ENCODE measurements around the gene ADAM19.
"Not testable (repeated sequence)": the region's sequence is repeated elsewhere in the genome, so short reads cannot be mapped to it uniquely, and the experiment has no call there.

Gene ADAM19

DNA sequence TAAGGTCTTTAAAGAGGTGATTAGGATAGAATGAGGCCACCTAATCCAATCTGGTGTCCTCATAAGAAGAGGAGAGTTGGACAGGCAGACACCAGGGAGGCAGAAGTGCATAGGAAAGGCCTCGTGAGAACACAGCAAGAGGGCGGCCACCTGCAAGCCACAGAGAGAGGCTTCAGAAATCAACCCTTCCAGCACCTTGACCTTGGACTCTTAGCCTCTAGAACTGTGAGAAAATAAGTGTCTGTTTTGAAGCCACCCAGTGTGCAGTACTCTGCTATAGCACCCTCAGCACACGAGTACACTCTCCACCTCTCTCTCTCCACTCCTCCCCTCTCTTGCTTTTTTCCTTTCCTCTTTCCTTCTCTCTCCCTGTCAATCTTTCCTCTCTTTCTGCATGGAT is 88.7 kb downstream of the ADAM19 start:
- no peak for DNase-seq

DNA sequence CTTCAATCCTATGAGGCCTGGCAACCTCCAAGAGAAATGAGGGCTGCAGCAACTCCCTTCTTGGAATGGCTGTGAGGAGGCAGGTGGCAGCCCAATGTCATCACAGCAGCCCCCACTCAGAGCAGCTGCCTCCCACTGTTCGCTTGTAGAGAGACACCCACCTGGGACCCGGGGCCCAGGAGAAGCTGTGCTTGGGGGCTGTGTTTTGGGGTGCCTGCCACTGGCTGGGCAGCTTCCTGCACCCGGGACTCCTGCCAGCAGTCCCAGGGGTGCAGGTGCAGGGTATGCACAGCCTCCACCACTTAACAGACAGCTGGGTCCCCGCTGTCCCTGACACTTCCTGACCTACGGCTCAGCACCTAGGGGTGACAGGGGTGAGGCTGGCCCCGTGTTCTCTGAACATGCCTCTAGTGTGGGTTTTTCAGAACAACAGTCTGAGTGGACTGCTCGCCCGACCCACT is 89.3 kb downstream of the ADAM19 start:
- no peak for DNase-seq

DNA sequence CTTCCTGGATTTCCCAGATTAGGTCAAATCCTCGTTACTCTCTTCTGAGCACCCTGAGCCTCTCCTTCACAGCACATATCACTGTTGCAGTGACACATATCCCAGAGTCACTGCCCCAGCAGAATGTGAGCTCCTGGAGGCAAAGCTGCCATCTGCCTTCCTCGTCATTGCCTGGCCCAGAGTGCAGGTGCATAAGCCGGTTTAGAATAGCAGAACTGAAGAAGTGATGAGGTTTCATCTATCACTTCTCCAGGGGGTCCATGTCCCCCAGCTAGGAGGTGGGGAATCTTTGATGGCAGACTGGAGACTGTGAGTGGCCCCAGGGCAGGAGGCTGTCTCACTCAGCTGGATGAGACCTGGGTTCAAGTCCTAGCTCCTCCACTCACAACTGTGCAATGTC is 89.8 kb downstream of the ADAM19 start:
- no peak for DNase-seq

DNA sequence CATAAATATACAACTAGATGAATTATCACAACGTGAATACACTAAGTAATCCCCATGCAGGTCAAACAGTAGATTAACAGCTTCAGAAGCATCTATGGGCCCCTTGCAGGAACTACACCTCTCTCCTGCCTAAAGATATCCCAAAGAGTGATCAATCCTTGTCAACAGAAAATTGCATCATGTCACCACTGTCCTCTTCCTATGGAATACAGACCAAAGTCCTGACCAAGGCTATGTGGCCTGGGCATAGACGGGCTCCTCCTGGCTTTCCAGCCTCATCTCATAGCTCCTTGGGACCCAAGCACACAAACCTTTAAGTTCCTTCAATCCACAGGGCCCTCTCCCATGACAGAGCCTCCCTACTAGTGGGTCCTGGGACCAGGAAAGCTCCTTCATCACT is 90.2 kb downstream of the ADAM19 start:
- DNase-seq: no peak

DNA sequence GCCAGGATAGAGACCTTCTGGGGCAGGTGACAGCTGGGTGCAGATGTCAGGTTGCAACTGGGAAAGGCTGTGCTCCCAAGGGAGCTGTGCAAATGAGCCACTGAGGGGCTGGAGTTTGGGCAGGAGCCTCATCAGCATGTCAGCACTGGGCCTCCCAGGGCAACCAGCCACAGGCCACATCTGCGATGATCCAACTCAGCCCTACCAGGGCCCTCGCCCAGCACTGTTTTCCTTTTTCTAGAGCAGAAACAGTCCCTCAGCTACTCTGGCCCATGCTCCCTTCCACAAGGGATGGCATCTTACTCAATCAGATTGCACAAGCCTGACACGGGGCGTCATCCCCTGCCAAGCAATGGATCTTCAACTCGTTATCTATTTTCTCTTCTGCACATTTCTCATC is 90.8 kb downstream of the ADAM19 start:
- peak in 6 of 56 donors; percentile 10 to 32 (median 21) for DNase-seq

DNA sequence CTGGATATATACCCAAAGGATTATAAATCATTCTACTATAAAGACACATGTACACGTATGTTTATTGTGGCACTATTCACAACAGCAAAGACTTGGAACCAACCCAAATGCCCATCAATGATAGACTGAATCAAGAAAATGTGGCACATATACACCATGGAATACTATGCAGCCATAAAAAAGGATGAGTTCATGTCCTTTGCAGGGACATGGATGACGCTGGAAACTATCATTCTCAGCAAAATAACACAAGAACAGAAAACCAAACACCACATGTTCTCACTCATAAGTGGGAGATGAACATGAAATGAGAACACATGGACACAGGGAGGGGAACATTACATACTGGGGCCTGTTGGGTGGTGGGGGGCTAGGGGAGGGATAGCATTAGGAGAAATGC is 92.9 kb downstream of the ADAM19 start:
- DNase-seq: not testable (repeated sequence)

DNA sequence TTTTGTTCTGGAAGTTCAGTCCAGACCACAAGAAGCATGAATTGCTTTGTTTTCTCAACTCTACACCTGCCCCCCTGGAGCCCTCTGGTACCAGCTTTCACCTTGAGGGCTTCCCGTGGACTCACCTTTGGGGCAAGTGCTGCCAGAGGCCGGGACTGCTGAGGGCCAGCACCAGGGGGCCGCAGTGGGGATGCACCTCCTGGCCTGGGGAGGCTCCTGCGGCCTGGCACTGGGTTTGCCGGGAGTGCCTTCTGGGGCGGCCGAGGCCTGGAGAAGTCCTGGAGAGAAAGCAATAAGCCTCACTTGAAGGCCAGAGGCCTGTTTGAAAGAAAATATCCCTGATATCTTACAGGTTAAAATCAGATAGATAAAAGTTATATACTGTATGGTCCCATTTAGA is 93.9 kb downstream of the ADAM19 start:
- no peak for DNase-seq

DNA sequence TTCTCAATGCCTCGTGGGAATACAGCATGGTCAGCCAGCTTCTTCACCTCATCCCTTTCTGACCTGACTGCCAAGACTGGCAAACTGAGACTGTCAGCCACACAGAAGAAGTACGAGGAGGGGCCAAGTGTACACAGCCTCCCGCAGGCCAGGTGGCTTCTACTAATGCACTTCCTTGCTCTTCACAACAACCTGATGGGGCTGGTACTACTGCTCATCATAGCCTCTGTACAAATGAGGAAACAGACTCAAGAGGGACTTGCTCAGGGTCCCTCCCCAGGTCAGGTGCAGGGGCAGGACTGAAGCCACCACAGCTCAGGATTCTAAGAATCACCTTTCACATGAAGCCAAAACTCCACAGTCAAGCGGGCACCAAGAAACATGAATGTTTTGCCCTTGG is 94.3 kb downstream of the ADAM19 start:
- DNase-seq: no peak

DNA sequence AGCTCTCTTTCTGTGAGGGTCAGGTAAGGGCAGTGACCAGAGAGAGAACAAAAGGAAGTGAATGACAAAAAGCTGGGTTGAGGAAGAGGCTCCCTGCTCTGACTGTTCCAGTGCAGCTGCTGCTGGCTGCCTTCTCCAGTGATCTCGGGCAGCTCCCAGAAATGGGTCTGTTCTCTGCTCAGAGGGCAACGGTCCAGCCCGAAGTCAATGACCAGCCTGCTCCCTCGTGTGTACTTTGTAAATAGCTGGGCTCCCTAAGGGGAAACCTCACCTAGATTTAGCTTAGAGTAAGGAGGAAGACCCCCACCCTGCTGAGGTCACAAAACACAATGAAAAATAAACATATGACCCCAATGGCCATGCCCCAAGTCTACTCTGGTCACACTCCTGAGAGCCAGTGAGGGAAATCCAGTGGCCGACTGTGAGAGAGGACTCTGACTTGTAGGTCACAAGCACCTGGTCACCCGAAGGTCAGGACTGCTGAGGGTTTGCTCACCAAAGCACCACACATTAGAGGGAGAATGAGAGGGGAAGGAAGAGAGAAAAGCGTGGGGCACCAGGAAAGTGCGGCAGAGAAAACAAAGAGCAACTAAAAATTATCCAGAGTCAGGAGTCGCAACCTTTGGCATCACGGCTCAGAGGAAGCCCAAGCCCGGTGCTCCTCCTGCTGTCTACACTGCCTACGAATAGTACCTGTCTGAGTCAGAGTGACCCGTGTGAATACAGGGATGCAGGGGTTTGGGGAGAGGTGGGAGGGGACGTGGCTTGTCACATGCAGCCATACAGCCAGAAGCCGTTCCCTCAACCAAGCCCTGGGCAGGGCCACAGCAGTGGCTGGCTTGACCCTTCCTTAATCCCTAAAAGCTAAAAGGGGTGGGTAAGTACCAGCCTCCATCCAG is 95.7 kb downstream of the ADAM19 start:
- DNase-seq: no peak

DNA sequence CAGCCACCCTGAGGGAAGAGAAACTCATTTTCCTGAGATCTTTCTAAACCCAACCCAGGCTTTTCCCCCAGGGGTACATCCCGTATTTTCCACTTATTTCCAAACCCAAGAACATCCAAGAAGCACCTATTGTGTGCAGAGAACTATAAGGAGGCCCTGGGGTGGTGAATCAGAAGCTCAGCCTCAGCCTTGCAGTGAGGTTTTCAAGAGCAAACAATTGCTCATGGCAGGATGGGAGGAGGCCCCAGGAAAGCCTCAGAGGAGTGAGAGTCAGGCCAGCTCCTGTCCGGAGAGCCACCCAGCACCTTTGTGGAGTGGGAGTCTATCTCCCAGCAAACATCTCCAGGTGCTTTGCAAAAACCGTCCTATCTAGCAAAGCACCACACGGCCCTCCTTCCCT is 96.4 kb downstream of the ADAM19 start:
- DNase-seq: no peak

DNA sequence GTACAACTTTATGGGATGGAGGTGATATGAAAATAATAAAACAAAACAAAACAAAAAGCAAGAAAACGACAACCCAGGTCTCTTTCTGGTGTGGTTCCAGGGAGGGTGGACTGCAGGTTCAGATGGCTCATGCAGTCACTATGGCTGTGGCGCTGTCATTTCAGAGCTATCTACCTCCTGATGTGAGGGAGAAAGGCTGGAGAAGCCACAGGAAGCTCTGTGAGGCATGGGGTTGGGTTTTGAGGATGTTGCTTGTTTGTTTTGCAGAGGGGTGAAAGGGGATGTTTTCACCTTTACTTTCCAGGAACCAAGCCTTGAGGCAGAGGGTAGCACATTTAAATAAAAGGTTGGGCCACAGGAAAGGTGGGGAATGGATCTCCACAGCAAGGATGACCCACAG is 96.8 kb downstream of the ADAM19 start:
- no peak for DNase-seq

DNA sequence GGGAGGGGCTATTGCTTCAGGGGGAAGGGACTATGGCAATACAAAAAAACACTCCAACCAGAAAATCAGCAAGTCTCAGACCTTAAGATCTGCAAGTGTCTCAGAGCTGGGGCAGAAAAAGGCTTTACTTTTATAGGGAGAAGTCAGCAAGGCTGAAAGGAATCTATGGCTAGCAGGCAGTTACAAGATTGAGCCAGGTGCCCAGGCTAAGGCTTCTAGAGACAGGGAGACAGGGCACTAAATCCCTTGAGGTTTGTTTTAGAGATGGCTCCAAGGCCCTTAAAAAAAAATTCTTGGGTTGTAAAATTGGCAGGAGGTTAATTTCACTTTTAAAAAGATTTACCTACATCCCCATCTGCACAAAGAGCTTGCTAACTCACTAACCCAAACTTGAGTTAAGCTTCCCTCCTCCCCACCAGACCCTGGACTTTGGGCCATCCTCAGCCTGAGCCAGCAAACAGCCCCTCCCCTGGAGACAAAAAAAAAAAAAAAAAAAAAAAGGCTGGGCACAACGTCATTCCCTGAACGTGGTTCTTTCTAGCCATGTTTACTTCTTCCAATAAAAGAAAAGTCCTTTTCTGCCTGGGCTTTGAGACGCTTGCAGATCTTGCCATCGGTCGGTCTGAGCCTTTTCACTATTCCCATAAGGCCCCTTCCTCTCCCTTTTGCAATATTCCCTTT is 97.6 kb downstream of the ADAM19 start:
- DNase-seq: no peak

DNA sequence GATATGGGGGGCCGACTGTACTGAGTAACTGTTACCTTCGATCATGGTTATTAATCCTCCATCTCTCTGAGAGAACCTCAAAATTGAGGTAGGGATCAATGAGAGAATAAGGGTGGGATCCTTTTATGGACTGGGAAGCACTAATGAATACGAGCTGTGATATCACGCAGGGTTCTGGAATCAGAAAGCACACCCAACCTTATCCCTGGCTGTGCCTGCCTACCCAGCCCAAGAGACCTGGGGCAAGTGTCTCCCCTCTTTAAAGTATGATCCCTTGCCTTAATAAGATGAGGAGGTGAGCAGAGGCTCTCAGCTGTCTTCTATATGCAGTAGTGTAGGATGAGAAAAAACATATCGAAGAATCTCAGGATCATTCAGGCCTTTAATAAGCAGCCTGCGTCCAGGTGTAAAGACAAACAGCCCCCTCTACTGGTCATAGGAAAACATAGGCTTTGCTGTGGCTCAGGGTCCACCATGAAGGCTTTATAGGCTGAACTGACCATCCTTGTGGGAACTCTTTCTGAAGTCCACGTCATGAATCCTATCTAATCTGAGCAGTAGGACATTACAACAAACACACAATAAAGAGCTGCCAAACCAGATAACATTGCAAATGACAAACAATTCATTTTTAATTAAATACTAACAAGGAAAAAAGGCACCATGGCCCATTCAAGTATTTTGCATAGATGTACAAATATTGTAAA is 98.7 kb downstream of the ADAM19 start:
- DNase-seq: peak in 22 of 56 donors; percentile 10 to 78 (median 28)

DNA sequence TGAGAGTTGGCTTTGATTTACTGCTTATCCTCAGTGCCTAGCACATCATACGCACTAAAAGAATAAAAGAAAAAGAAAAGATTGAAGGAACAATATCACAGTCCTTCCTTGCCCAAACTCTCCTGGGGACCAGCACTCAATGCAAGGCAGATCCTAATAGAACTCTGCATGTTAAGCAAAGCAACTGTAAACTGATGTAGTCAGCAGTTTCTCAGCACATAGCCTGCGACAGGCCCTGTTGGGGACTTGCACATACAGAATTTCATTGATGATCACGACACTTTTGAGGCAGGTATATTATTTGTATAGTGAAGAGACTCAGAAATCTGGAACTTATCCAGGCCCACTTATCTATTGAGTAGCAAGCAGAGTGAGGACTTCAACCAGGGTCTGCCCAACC is 100.1 kb downstream of the ADAM19 start:
- DNase-seq: no peak

DNA sequence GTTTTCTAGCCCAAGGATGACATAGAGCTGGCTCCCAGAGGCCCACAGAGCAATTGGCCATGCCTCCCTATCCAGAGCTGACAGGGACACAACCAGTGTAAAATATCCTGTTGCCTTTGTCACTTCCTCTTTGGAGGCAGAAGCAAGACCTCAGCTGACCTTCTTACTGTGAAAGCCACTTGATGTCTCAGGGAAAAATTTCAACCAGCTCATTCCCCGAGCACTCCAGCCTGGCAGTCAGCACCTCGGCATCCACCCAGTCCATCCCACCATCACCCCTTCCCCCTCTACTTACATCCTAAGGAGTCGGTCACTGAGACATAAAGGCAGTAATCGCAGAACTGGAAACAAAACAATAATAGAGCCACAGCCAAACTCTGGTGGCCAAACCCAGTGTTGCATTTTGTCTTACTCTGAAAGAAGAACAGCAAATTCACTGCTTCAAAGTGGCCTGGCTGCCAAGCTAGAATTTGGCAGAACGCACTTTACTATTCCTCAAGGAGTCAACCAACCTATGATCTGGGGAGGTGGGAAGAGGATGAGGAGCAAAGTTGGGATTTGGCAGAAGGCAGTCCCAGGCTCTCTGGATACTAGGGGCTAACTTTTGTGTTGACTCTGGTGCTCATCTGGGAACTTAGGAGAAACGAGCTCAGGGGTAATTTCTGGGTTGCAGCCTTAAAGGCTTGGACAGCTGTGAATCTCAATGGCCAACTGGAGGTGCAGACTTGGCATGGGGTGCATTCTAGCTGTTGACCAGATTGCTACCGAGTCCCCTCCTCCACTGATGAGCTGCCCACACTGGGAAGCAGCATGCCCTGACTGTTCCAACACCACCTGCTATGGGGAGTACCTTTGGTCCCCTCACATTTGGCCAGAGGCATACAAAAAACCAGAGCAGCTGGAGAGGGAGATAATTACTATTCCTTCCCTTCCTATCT is 101.9 kb downstream of the ADAM19 start:
- no peak for DNase-seq

DNA sequence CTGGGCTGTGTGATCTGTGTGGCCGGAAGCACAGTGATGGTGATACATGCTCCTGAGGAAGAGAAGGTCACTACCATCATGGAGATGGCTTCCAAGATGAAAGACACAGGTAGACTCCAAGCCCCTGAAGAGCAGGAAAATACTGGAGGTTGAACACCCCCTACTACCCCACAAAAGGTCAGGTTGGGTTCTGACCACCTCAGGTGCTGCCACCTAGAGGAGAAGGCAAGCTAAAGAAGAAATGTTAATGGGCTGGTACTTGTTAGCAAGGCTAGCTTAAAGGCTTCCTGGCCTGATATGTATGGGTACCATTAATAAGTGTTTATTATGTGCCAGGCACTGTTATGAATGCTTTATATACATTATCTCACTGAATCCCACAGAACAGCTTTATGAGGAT is 103.9 kb downstream of the ADAM19 start:
- peak in 2 of 56 donors; percentile 11 to 32 for DNase-seq

DNA sequence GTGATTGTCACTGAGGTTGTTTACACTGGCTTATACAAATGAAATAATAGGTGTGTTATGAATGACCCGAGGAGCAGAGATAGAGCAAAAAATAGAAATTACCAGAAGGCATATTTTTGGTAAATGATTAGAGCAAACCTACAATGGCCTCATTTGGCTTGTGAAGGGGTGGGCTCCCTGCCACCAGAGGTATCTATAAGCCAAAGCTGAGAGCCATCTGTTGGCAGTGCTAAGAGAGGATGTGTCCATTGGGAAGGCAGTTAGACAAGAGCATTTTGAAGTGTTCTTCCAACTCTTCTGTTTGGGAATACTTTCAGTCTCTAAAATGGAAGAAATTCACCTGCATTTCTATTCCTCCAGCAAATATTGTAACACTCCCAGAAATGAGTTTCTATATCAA is 104.9 kb downstream of the ADAM19 start:
- DNase-seq: no peak

DNA sequence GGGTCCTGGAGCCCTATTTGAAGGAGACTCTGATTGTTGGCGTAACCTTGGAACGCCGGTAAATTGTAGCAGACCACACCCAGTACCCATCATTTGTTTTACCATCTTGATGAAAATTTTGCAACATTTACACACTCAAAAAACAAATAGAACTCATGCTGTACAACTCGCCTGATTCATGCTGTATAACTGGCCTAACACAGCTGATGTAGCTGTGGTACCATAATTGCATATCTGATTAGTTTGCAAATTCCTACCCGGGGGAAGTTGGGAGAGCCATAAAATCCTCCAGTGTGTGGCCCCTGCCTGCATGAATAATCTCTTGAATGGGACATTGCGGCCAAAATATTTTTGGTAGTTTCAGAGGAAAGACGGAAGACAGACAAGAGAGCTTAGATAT is 105.9 kb downstream of the ADAM19 start:
- DNase-seq: no peak

DNA sequence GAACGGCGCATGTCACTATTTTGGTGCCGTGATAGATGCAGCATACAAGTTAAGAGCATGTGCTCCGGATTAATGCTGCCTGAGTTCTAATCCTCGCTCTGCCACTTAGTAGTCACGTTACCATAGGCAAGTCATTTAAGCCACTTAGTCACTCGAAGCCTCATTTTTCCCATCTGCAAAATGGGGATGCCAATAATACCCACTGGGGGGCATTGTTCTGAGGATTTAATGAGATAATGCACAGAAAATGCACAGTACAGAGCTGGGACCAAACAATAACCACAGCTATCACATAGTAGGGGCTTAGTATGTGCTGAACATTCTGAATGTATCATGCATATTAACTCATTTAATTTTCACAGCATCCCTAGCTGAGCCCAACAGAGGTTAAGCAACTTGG is 106.5 kb downstream of the ADAM19 start:
- no peak for DNase-seq

DNA sequence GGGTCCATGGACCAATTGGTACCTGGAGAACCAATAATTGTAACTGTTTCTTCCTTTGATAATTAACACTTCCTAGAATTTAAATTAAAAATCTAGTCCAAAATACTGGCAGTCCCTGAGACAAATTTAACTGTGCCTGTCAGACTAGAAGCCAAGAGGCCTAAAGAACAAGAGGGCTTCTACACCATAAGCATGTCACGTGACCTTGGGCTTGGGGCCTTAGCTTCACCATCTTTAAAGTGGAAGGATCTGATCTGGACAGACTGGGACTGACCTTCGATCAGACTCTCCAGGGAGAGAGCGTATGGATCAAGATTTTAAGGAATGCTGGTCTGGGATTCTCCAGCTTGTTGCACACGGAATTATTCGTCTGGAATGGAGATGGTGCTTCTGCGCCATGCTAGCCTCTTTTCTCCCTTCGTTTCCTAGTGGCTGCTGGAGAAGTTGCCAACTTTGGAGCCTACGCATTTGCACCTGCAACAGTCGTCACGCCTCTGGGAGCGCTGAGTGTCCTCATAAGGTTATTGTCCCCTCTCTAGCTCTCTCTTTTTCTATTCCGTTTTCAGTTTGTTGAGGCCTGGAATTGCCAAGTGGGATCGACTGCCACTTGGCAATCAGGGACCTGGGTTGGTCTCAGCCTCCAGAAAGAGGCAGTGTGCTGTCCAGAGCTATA is 107.1 kb downstream of the ADAM19 start:
- no peak for DNase-seq

Data from amygdala (tissue), 56 donors.